ENCODE measurements around the gene NDFIP2. TPM values are rescaled to one million over a fixed set of nuclear protein-coding genes. Genes with fewer than 3 reads are reported as not detected.

The NDFIP2 gene
- total RNA-seq, 1 experiment from 2014 or later: 49.6 TPM

- TF ChIP-seq POLR2AphosphoS5 (IDR thresholded peaks at IDR 0.05; ENCODE audit: low read depth, low read length) (no peak), ELF1 (IDR thresholded peaks at IDR 0.05; ENCODE audit: borderline replicate concordance, low read depth) (no peak), ZNF274 (IDR thresholded peaks at IDR 0.05; ENCODE audit: low read depth, low read length) (no peak), YY1 (IDR thresholded peaks at IDR 0.05; ENCODE audit: extremely low read depth, insufficient replicate concordance, low read depth, low read length) (no peak), RAD21 (IDR thresholded peaks at IDR 0.05; ENCODE audit: low read depth) (no peak), JUND (IDR thresholded peaks at IDR 0.05) (no peak), SP1 (IDR thresholded peaks at IDR 0.05; ENCODE audit: low read depth) (no peak), CEBPB (IDR thresholded peaks at IDR 0.05; ENCODE audit: low read depth) (no peak), CBX3 (IDR thresholded peaks at IDR 0.05; ENCODE audit: low read depth) (no peak), TCF7L2 (IDR thresholded peaks at IDR 0.05; ENCODE audit: borderline replicate concordance, extremely low read depth, insufficient read depth, insufficient read length) (no peak), POLR2A (IDR thresholded peaks at IDR 0.05; ENCODE audit: borderline replicate concordance, extremely low read depth, insufficient read depth, insufficient read length) (no peak), ZFX (IDR thresholded peaks at IDR 0.05) (no peak)
These were observed 62.9 kb downstream of the NDFIP2 start (continued) for GRCh38 chr13:79543883-79544282.

DNA sequence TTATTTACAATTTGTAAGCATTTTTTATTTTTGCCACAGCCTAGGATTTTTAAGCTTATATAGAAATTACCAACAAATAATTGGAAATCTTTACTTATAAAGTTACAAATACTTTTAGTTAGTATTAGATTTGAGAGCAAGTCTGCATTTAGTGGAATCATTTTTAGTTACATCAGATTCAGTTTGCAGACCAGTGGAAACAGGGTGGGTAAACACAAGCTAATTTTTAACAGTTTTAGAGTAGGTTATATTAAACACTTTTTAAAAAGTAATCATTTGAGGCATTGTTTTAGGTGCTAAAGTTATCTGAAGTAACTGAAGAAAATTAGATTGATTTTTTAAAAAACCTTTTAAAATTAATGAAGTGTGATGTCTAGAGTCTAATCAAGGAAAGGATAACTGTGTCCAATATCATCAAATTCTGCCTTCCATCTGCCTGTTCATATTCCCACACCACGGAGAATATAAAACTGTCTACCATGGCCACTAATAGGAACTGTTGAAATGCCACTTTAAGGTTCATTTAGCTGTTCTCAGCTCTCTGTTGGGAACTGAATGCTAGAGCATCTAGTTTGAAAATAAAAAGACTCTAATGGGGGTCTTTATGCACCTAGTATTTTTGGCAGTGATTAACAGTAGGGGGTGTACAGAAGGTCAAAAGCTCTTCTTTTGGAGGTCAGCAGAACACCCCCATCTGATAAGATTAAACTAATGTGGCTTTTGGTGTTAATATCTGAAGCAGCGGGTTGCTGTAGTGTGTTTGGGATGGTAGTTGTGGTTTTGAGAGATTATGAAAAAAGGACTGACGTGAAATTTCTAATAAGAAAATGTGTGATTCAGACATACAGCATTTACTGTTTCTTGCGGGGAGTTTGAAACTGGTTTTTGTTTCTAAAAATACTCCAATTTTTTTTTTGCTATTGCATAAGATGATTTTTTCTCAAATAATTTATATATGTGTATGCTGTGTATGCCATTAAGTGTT, 66.5 kb downstream of the NDFIP2 start:
- Histone ChIP-seq H3K4me1 (ENCODE audit: control insufficient read depth in 1 of 2, insufficient read depth in 2 of 2, low read length in 2 of 2) (no peaks in the 10 kb centered on the region), H4K20me1 (ENCODE audit: insufficient read depth) (peaks cover 5% of the 10 kb centered on the region; the same call in 1 of the 2 replicates), H3K4me2 (ENCODE audit: low read length) (no peak overlapping the region), H3K79me2 (ENCODE audit: insufficient read depth, low read length) (no peaks in the 10 kb centered on the region), H3K27ac (ENCODE audit: low read depth, low read length) (no peak overlapping the region), H3K36me3 (ENCODE audit: control insufficient read depth in 1 of 2, insufficient read depth in 2 of 2, low read length in 2 of 2) (no peaks in the 10 kb centered on the region), H3K9me3 (ENCODE audit: control insufficient read depth in 1 of 2, insufficient read depth in 1 of 2, low read depth in 1 of 2, low read length in 2 of 2) (no peaks in the 10 kb centered on the region), H3K27me3 (ENCODE audit: insufficient read depth, low read length) (no peaks in the 10 kb centered on the region), H3K9me2 (ENCODE audit: insufficient read depth) (no peaks in the 10 kb centered on the region), H3K4me3 (replicated peaks in 1 of 2; ENCODE audit: low read depth in 1 of 2, low read length in 2 of 2) (no peak overlapping the region), H3K9ac (ENCODE audit: low read length) (no peak overlapping the region), H2AFZ (ENCODE audit: low read depth, low read length, poor library complexity, severe bottlenecking) (no peak overlapping the region)
- ATAC-seq: no peak
- intact Hi-C loops (cut with micrococcal nuclease): loop anchor here (10.0 kb wide), 1 partner anchor 563 kb away; no protein-coding TSS in a partner anchor
- POLR2A ChIA-PET: no interaction called here
- CTCF ChIA-PET: interaction anchor here (1.5 kb wide), 1 partner anchor 123 kb away, joined by 9 read pairs; no protein-coding TSS in a partner anchor
- no TSS peak for BruUV-seq (replicated peaks)
- RAD21 ChIA-PET (ENCODE audit: low non-redundant PET in 1 of 2, low total read pairs in 2 of 2, uncharacterized antibody in 2 of 2, unreplicated experiment in 2 of 2): no interaction called here
- DNase-seq (ENCODE audit: low read depth, low spot score): no peak
- no peak for TF ChIP-seq ZBTB33 (IDR thresholded peaks at IDR 0.05; ENCODE audit: extremely low read depth, insufficient replicate concordance, low read length)
- no peak for TF ChIP-seq ZFX (IDR thresholded peaks at IDR 0.05)
- no peak for TF ChIP-seq EGR1 (IDR thresholded peaks at IDR 0.05; ENCODE audit: low read depth)
- no peak for TF ChIP-seq CEBPB (IDR thresholded peaks at IDR 0.05; ENCODE audit: low read depth)
- TF ChIP-seq TCF7L2 (IDR thresholded peaks at IDR 0.05; ENCODE audit: borderline replicate concordance, extremely low read depth, insufficient read depth, insufficient read length): no peak
- no peak for TF ChIP-seq RAD21 (IDR thresholded peaks at IDR 0.05; ENCODE audit: low read depth)
- no peak for TF ChIP-seq ELF1 (IDR thresholded peaks at IDR 0.05; ENCODE audit: borderline replicate concordance, low read depth)
- TF ChIP-seq FOSL1 (IDR thresholded peaks at IDR 0.05; ENCODE audit: low read depth): no peak
- TF ChIP-seq MAX (IDR thresholded peaks at IDR 0.05): no peak
- TF ChIP-seq EZH2phosphoT487 (IDR thresholded peaks at IDR 0.05; ENCODE audit: borderline replicate concordance): no peak
- TF ChIP-seq REST (IDR thresholded peaks at IDR 0.05; ENCODE audit: low read depth): no peak
- TF ChIP-seq SIN3A (IDR thresholded peaks at IDR 0.05; ENCODE audit: low read depth): no peak
- TF ChIP-seq YY1 (IDR thresholded peaks at IDR 0.05; ENCODE audit: extremely low read depth, insufficient replicate concordance, low read depth, low read length): no peak

Data from HCT116 (cell line).